SK-N-SH treated with all-trans-retinoic acid at 6 μM for 48 hours (cell line): Measurements from ENCODE around the gene NME7.

ENCODE experiments used
- ATAC-seq: fragments of 200-7000 bp; cut with Tn5 transposase; 3 replicates; pipeline ENCODE4 v1.9.1; 2020; ENCODE audit warnings: mild to moderate bottlenecking, moderate library complexity
- ARNTL ChIP-seq: fragments of 450-650 bp; formaldehyde crosslinking; IDR thresholded peaks from 2 replicates; pipeline ENCODE4 v1.5.0; 2020; ENCODE audit warnings: low read depth, mild to moderate bottlenecking, moderate library complexity, borderline replicate concordance
- BACH2 ChIP-seq: fragments of 250-450 bp; sonication (Bioruptor Pico); IDR thresholded peaks from 2 replicates; pipeline ENCODE4 v1.9.0; 2021; ENCODE audit warnings: mild to moderate bottlenecking, borderline replicate concordance
- CSDC2 ChIP-seq: fragments of 250-450 bp; sonication (Bioruptor Pico); IDR thresholded peaks from 2 replicates; pipeline ENCODE4 v1.5.0; 2020; ENCODE audit warnings: mild to moderate bottlenecking, moderate library complexity
- CSRNP3 ChIP-seq: fragments of 250-450 bp; sonication (Bioruptor Pico); IDR thresholded peaks from 2 replicates; pipeline ENCODE4 v1.5.1; 2021; ENCODE audit warnings: mild to moderate bottlenecking, moderate library complexity
- ESRRG ChIP-seq: fragments of 250-450 bp; sonication (Bioruptor Pico); IDR thresholded peaks from 2 replicates; pipeline ENCODE4 v1.6.1; 2021; ENCODE audit warnings: mild to moderate bottlenecking
- GLIS3 ChIP-seq: fragments of 250-450 bp; sonication (Bioruptor Pico); IDR thresholded peaks from 2 replicates; pipeline ENCODE4 v1.5.0; 2020; ENCODE audit warnings: mild to moderate bottlenecking, moderate library complexity
- ISL1 ChIP-seq: fragments of 250-450 bp; sonication (Bioruptor Pico); IDR thresholded peaks from 2 replicates; pipeline ENCODE4 v2.1.2; 2022; ENCODE audit warnings: mild to moderate bottlenecking, moderate library complexity
- PATZ1 ChIP-seq: fragments of 250-450 bp; sonication (Bioruptor Pico); IDR thresholded peaks from 2 replicates; pipeline ENCODE4 v1.8.0; 2020; ENCODE audit warnings: mild to moderate bottlenecking, moderate library complexity, borderline replicate concordance
- POU6F1 ChIP-seq: fragments of 250-450 bp; sonication (Bioruptor Pico); IDR thresholded peaks from 2 replicates; pipeline ENCODE4 v1.8.0; 2021; ENCODE audit warnings: low read depth, mild to moderate bottlenecking, moderate library complexity, borderline replicate concordance
- PPARA ChIP-seq: fragments of 250-450 bp; sonication (Bioruptor Pico); IDR thresholded peaks from 2 replicates; pipeline ENCODE4 v1.5.0; 2020; ENCODE audit warnings: mild to moderate bottlenecking, borderline replicate concordance
- RARB ChIP-seq: fragments of 250-450 bp; sonication (Bioruptor Pico); IDR thresholded peaks from 2 replicates; pipeline ENCODE4 v1.8.0; 2021; ENCODE audit warnings: mild to moderate bottlenecking, moderate library complexity
- SNAI2 ChIP-seq: fragments of 250-450 bp; sonication (Bioruptor Pico); IDR thresholded peaks from 2 replicates; pipeline ENCODE4 v1.5.0; 2020; ENCODE audit warnings: mild to moderate bottlenecking, moderate library complexity
- TCF4 ChIP-seq: fragments of 250-450 bp; sonication (Bioruptor Pico); IDR thresholded peaks from 2 replicates; pipeline ENCODE4 v1.8.0; 2021; ENCODE audit warnings: mild to moderate bottlenecking, moderate library complexity, borderline replicate concordance
- ZC3H10 ChIP-seq: fragments of 250-450 bp; sonication (Bioruptor Pico); IDR thresholded peaks from 2 replicates; pipeline ENCODE4 v1.5.1; 2021; ENCODE audit warnings: mild to moderate bottlenecking, moderate library complexity
- ZFP3 ChIP-seq: fragments of 250-450 bp; sonication (Bioruptor Pico); IDR thresholded peaks from 2 replicates; pipeline ENCODE4 v1.5.0; 2020; ENCODE audit warnings: mild to moderate bottlenecking, moderate library complexity
- ZFP30 ChIP-seq: fragments of 450-650 bp; formaldehyde crosslinking; IDR thresholded peaks from 2 replicates; pipeline ENCODE4 v1.5.0; 2022; ENCODE audit warnings: mild to moderate bottlenecking, moderate library complexity
- ZNF565 ChIP-seq: fragments of 450-650 bp; formaldehyde crosslinking; conservative IDR thresholded peaks from 2 replicates; pipeline ENCODE4 v1.5.0; 2020; ENCODE audit warnings: low read depth, mild to moderate bottlenecking, moderate library complexity
- ZNF8 ChIP-seq: fragments of 450-650 bp; formaldehyde crosslinking; IDR thresholded peaks from 2 replicates; pipeline ENCODE4 v1.5.0; 2020; ENCODE audit warnings: mild to moderate bottlenecking, moderate library complexity
- TF ChIP-seq, protein P1 (sequence below): fragments of 250-450 bp; sonication (Bioruptor Pico); IDR thresholded peaks from 2 replicates; pipeline ENCODE4 v1.5.1; 2020; ENCODE audit warnings: low read depth, mild to moderate bottlenecking, moderate library complexity
- TF ChIP-seq, protein P2 (sequence below): fragments of 250-450 bp; sonication (Bioruptor Pico); IDR thresholded peaks from 2 replicates; pipeline ENCODE4 v1.5.0; 2020; ENCODE audit warnings: mild to moderate bottlenecking, moderate library complexity

Gene NME7

GRCh38 chr1:169300854-169301253, 66.7 kb downstream of the NME7 start:
- ATAC-seq = no peak
- TF ChIP-seq PATZ1 (CRISPR knock-in tag) (no peak), CSRNP3 (CRISPR knock-in tag) (no peak), PPARA (CRISPR knock-in tag) (no peak), CSDC2 (CRISPR knock-in tag) (no peak), SNAI2 (CRISPR knock-in tag) (no peak), ISL1 (CRISPR knock-in tag) (no peak), POU6F1 (CRISPR knock-in tag) (no peak), ARNTL (CRISPR knock-in tag) (no peak)
- TF ChIP-seq, protein P1, sequence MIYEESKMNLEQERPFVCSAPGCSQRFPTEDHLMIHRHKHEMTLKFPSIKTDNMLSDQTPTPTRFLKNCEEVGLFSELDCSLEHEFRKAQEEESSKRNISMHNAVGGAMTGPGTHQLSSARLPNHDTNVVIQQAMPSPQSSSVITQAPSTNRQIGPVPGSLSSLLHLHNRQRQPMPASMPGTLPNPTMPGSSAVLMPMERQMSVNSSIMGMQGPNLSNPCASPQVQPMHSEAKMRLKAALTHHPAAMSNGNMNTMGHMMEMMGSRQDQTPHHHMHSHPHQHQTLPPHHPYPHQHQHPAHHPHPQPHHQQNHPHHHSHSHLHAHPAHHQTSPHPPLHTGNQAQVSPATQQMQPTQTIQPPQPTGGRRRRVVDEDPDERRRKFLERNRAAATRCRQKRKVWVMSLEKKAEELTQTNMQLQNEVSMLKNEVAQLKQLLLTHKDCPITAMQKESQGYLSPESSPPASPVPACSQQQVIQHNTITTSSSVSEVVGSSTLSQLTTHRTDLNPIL (CRISPR knock-in tag) = no peak
- TF ChIP-seq, all 23 proteins: peak for 0

DNA sequence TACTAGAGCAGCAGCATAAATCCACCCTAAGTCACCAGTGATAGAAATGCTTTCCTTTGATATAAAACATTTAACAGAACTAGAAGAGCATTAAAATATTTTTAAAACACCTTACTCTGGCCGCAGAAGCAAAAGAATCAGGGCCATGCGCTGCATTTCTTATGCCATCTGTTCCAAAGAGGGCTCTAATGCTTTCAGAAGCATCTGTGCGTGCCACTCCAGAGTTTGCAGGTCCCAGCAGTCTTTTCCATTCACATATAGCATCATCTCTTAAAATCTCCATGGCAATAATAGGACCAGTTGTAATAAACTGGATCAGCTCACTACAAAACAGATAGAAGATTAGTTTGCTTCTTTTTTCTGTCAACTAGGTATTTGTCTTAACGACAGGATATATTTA, 69.2 kb downstream of the NME7 start:
- ATAC-seq = no peak
- TF ChIP-seq CSDC2 (CRISPR knock-in tag) = no peak
- TF ChIP-seq ZFP30 (CRISPR knock-in tag) = no peak
- no peak for TF ChIP-seq ZC3H10 (CRISPR knock-in tag)
- no peak for TF ChIP-seq ZFP3 (CRISPR knock-in tag)
- TF ChIP-seq, protein P1 (CRISPR knock-in tag) = no peak
- TF ChIP-seq BACH2 (CRISPR knock-in tag) = no peak
- no peak for TF ChIP-seq ESRRG (CRISPR knock-in tag)
- no peak for TF ChIP-seq TCF4 (CRISPR knock-in tag)
- TF ChIP-seq RARB (CRISPR knock-in tag) = no peak
- no peak for TF ChIP-seq SNAI2 (CRISPR knock-in tag)

DNA sequence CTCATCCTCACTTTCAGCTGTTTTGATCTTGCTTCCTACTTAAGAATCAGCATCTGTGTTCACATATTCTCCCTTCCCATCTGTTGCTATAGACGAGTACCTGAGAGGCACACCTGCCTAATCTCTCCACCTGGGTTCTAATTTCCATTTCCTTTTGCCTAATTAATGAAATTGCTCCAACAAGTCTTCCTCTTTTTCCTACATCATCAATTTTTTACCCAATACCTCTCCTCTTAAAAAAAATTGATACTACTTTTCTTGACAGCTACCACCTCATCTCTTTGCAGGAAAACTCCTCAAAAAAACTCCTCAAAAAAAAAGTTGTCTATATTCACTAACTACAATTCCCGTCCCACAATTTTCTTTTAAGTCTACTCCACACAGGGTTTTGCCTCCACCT, 71.8 kb downstream of the NME7 start:
- TF ChIP-seq, protein P1 (CRISPR knock-in tag) = no peak
- no peak for TF ChIP-seq ZFP3 (CRISPR knock-in tag)
- TF ChIP-seq ZNF565 (CRISPR knock-in tag) = no peak
- no peak for TF ChIP-seq RARB (CRISPR knock-in tag)
- TF ChIP-seq GLIS3 = no peak
- TF ChIP-seq ZNF8 = no peak
- TF ChIP-seq PATZ1 (CRISPR knock-in tag) = no peak
- no peak for TF ChIP-seq ZFP30 (CRISPR knock-in tag)
- no peak for TF ChIP-seq CSDC2 (CRISPR knock-in tag)
- TF ChIP-seq ARNTL (CRISPR knock-in tag) = no peak
- TF ChIP-seq ZC3H10 (CRISPR knock-in tag) = no peak
- TF ChIP-seq BACH2 (CRISPR knock-in tag) = no peak
- TF ChIP-seq ESRRG (CRISPR knock-in tag) = no peak
- TF ChIP-seq CSRNP3 (CRISPR knock-in tag) = no peak
- no peak for TF ChIP-seq PPARA (CRISPR knock-in tag)
- TF ChIP-seq TCF4 (CRISPR knock-in tag) = no peak
- TF ChIP-seq, protein P2, sequence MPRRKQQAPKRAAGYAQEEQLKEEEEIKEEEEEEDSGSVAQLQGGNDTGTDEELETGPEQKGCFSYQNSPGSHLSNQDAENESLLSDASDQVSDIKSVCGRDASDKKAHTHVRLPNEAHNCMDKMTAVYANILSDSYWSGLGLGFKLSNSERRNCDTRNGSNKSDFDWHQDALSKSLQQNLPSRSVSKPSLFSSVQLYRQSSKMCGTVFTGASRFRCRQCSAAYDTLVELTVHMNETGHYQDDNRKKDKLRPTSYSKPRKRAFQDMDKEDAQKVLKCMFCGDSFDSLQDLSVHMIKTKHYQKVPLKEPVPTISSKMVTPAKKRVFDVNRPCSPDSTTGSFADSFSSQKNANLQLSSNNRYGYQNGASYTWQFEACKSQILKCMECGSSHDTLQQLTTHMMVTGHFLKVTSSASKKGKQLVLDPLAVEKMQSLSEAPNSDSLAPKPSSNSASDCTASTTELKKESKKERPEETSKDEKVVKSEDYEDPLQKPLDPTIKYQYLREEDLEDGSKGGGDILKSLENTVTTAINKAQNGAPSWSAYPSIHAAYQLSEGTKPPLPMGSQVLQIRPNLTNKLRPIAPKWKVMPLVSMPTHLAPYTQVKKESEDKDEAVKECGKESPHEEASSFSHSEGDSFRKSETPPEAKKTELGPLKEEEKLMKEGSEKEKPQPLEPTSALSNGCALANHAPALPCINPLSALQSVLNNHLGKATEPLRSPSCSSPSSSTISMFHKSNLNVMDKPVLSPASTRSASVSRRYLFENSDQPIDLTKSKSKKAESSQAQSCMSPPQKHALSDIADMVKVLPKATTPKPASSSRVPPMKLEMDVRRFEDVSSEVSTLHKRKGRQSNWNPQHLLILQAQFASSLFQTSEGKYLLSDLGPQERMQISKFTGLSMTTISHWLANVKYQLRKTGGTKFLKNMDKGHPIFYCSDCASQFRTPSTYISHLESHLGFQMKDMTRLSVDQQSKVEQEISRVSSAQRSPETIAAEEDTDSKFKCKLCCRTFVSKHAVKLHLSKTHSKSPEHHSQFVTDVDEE (CRISPR knock-in tag) = no peak
- TF ChIP-seq, all 23 proteins: peak for 0
- no peak for ATAC-seq
